ENCODE measurements around the gene KRTAP1-3. TPM values are rescaled to one million over a fixed set of nuclear protein-coding genes. Genes with fewer than 3 reads are reported as not detected.

Gene KRTAP1-3
- total RNA-seq, 1 experiment from 2014 or later = not detected

DNA sequence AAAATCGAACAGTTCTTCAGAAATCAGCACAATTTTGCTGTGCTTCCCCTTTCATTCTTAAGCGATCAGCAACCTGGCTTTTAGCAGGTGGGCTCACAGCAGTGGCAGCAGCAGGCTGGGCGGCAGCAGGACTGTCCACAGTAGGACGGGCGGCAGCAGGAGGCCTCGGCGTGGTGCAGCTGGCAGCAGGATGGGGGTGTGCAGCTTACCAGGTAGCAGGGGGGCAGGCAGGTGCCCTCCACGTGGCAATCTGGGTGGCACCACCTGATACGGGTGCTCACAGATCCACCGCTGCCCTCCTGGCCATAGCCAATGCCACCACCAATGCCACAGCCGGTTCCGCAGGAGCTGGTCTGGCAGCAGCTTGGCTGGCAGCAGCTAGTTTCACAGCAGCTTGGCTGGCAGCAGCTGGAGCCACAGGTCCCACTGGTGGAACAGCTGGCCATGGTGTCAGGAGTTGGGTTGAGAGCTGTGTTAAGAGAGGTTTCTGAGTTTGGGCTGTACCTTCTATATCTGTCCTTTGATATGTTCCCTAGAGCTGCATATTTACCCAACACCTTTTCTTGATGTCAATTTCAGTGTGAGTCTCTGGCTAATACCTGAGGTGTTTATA lies 4.9 kb downstream of the KRTAP1-3 start, which contains the start of gene KRTAP1-4 (continued):
- TF ChIP-seq, protein P1, sequence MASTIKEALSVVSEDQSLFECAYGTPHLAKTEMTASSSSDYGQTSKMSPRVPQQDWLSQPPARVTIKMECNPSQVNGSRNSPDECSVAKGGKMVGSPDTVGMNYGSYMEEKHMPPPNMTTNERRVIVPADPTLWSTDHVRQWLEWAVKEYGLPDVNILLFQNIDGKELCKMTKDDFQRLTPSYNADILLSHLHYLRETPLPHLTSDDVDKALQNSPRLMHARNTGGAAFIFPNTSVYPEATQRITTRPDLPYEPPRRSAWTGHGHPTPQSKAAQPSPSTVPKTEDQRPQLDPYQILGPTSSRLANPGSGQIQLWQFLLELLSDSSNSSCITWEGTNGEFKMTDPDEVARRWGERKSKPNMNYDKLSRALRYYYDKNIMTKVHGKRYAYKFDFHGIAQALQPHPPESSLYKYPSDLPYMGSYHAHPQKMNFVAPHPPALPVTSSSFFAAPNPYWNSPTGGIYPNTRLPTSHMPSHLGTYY (CRISPR knock-in tag; IDR thresholded peaks at IDR 0.05) = no peak
- TF ChIP-seq, protein P2, sequence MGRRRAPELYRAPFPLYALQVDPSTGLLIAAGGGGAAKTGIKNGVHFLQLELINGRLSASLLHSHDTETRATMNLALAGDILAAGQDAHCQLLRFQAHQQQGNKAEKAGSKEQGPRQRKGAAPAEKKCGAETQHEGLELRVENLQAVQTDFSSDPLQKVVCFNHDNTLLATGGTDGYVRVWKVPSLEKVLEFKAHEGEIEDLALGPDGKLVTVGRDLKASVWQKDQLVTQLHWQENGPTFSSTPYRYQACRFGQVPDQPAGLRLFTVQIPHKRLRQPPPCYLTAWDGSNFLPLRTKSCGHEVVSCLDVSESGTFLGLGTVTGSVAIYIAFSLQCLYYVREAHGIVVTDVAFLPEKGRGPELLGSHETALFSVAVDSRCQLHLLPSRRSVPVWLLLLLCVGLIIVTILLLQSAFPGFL (CRISPR knock-in tag; IDR thresholded peaks at IDR 0.05; ENCODE audit: borderline replicate concordance) = no peak
- TF ChIP-seq SMAD4 (CRISPR knock-in tag; IDR thresholded peaks at IDR 0.05) = no peak
- no peak for TF ChIP-seq ATF1 (CRISPR knock-in tag; IDR thresholded peaks at IDR 0.05)

DNA sequence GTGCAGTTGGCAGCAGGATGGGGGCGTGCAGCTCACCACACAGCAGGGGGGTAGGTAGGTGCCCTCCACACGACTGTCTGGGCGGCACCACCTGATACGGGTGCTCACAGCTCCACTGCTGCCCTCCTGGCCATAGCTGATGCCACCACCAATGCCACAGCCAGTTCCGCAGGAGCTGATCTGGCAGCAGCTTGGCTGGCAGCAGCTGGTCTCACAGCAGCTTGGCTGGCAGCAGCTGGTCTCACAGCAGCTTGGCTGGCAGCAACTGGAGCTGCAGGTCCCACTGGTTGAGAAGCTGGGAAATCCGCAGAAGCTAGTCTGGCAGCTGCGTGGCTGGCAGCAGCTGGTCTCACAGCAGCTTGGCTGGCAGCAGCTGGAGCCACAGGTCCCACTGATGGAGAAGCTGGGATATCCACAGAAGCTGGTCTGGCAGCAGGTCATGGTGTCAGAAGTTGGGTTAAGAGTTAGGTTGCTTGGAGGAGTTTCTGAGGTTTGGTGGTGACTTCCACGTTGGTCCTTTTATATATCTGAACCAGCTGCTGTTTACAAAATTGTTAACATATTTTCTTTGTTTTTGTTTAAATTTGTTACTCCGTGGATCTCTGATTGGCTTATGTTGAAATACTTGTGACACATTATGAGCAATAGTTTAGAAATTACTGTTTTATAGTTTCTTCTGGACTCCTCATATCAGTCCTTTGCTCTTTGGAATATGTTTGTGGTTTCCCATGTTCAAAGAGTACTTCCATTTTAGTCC lies 7.8 kb downstream of the KRTAP1-3 start, which contains the start of gene KRTAP1-5:
Gene KRTAP1-5 (minus strand): TSS at position 494 of the 757 bp plus-strand sequence. CDS start 53 bp downstream, at position 441.
- Mint-ChIP-seq H3K27ac (no peak within 1 kb of the TSS), H3K27me3 (ENCODE audit: low read depth) (no peaks in the 10 kb centered on the region), H3K9me3 (peaks cover 5% of the 10 kb centered on the region; the same call in 1 of the 2 replicates), H3K36me3 (no peaks in the 10 kb centered on the region), H3K4me1 (no peaks in the 10 kb centered on the region), H3K4me3 (no peak within 1 kb of the TSS)
- ATAC-seq (no peak), DNase-seq (ENCODE audit: low spot score) (no peak)
- TF ChIP-seq CREM (CRISPR knock-in tag; IDR thresholded peaks at IDR 0.05) (no peak), ELF4 (CRISPR knock-in tag; IDR thresholded peaks at IDR 0.05; ENCODE audit: low read depth) (no peak), TEAD1 (CRISPR knock-in tag; IDR thresholded peaks at IDR 0.05) (no peak), GABPB1 (CRISPR knock-in tag; IDR thresholded peaks at IDR 0.05) (no peak), ZNF671 (CRISPR knock-in tag; IDR thresholded peaks at IDR 0.05) (no peak), GRHL2 (CRISPR knock-in tag; IDR thresholded peaks at IDR 0.05; ENCODE audit: insufficient replicate concordance, severe bottlenecking) (no peak), OVOL2 (CRISPR knock-in tag; IDR thresholded peaks at IDR 0.05; ENCODE audit: borderline replicate concordance) (no peak), FOXK1 (CRISPR knock-in tag; IDR thresholded peaks at IDR 0.05) (no peak), ZNF317 (CRISPR knock-in tag; IDR thresholded peaks at IDR 0.05; ENCODE audit: borderline replicate concordance, low read depth) (no peak), RORB (CRISPR knock-in tag; IDR thresholded peaks at IDR 0.05) (no peak), JAZF1 (CRISPR knock-in tag; IDR thresholded peaks at IDR 0.05) (no peak), TEAD4 (CRISPR knock-in tag; IDR thresholded peaks at IDR 0.05) (no peak)
- TF ChIP-seq, protein P3, sequence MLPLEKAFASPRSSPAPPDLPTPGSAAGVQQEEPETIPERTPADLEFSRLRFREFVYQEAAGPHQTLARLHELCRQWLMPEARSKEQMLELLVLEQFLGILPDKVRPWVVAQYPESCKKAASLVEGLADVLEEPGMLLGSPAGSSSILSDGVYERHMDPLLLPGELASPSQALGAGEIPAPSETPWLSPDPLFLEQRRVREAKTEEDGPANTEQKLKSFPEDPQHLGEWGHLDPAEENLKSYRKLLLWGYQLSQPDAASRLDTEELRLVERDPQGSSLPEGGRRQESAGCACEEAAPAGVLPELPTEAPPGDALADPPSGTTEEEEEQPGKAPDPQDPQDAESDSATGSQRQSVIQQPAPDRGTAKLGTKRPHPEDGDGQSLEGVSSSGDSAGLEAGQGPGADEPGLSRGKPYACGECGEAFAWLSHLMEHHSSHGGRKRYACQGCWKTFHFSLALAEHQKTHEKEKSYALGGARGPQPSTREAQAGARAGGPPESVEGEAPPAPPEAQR (CRISPR knock-in tag; IDR thresholded peaks at IDR 0.05) = no peak
- TF ChIP-seq, protein P4, sequence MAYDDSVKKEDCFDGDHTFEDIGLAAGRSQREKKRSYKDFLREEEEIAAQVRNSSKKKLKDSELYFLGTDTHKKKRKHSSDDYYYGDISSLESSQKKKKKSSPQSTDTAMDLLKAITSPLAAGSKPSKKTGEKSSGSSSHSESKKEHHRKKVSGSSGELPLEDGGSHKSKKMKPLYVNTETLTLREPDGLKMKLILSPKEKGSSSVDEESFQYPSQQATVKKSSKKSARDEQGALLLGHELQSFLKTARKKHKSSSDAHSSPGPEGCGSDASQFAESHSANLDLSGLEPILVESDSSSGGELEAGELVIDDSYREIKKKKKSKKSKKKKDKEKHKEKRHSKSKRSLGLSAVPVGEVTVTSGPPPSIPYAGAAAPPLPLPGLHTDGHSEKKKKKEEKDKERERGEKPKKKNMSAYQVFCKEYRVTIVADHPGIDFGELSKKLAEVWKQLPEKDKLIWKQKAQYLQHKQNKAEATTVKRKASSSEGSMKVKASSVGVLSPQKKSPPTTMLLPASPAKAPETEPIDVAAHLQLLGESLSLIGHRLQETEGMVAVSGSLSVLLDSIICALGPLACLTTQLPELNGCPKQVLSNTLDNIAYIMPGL (CRISPR knock-in tag; IDR thresholded peaks at IDR 0.05) = no peak
- TF ChIP-seq, protein P5, sequence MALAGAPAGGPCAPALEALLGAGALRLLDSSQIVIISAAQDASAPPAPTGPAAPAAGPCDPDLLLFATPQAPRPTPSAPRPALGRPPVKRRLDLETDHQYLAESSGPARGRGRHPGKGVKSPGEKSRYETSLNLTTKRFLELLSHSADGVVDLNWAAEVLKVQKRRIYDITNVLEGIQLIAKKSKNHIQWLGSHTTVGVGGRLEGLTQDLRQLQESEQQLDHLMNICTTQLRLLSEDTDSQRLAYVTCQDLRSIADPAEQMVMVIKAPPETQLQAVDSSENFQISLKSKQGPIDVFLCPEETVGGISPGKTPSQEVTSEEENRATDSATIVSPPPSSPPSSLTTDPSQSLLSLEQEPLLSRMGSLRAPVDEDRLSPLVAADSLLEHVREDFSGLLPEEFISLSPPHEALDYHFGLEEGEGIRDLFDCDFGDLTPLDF (CRISPR knock-in tag; IDR thresholded peaks at IDR 0.05) = no peak
- TF ChIP-seq, protein P6, sequence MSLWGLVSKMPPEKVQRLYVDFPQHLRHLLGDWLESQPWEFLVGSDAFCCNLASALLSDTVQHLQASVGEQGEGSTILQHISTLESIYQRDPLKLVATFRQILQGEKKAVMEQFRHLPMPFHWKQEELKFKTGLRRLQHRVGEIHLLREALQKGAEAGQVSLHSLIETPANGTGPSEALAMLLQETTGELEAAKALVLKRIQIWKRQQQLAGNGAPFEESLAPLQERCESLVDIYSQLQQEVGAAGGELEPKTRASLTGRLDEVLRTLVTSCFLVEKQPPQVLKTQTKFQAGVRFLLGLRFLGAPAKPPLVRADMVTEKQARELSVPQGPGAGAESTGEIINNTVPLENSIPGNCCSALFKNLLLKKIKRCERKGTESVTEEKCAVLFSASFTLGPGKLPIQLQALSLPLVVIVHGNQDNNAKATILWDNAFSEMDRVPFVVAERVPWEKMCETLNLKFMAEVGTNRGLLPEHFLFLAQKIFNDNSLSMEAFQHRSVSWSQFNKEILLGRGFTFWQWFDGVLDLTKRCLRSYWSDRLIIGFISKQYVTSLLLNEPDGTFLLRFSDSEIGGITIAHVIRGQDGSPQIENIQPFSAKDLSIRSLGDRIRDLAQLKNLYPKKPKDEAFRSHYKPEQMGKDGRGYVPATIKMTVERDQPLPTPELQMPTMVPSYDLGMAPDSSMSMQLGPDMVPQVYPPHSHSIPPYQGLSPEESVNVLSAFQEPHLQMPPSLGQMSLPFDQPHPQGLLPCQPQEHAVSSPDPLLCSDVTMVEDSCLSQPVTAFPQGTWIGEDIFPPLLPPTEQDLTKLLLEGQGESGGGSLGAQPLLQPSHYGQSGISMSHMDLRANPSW (CRISPR knock-in tag; conservative IDR thresholded peaks at IDR 0.05; ENCODE audit: low read depth) = no peak
- TF ChIP-seq, protein P7, sequence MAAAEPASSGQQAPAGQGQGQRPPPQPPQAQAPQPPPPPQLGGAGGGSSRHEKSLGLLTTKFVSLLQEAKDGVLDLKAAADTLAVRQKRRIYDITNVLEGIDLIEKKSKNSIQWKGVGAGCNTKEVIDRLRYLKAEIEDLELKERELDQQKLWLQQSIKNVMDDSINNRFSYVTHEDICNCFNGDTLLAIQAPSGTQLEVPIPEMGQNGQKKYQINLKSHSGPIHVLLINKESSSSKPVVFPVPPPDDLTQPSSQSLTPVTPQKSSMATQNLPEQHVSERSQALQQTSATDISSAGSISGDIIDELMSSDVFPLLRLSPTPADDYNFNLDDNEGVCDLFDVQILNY (CRISPR knock-in tag; IDR thresholded peaks at IDR 0.05) = no peak
- TF ChIP-seq, protein P8, sequence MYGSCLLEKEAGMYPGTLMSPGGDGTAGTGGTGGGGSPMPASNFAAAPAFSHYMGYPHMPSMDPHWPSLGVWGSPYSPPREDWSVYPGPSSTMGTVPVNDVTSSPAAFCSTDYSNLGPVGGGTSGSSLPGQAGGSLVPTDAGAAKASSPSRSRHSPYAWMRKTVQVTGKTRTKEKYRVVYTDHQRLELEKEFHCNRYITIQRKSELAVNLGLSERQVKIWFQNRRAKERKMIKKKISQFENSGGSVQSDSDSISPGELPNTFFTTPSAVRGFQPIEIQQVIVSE (CRISPR knock-in tag; IDR thresholded peaks at IDR 0.05; ENCODE audit: borderline replicate concordance) = no peak
- ChIA-PET CTCF (interaction anchor here (0.5 kb wide), 1 partner anchor 1319 kb away, joined by 3 read pairs; no protein-coding TSS in a partner anchor), POLR2A (no interaction called here)
